ENCODE data around the gene ALOX15B.

DNA sequence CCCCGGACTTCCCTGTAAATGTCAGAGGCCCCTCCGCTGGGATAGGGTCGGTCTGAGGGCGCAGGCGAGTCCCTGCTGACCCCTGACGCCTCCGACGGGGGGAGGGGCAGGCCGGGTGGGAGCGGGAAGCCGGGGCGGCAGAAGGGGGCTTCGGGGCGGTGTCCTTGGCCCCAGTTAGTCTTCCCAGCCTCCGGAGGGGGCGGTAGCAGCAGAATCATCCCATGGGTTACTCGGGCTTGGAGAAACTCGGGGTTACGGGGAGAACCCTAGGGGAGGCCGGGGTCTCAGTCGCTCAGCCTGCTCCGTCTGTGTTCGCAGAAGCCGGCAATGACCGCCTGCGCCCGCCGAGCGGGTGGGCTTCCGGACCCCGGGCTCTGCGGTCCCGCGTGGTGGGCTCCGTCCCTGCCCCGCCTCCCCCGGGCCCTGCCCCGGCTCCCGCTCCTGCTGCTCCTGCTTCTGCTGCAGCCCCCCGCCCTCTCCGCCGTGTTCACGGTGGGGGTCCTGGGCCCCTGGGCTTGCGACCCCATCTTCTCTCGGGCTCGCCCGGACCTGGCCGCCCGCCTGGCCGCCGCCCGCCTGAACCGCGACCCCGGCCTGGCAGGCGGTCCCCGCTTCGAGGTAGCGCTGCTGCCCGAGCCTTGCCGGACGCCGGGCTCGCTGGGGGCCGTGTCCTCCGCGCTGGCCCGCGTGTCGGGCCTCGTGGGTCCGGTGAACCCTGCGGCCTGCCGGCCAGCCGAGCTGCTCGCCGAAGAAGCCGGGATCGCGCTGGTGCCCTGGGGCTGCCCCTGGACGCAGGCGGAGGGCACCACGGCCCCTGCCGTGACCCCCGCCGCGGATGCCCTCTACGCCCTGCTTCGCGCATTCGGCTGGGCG, 35.9 kb upstream of the ALOX15B start:
- no peak for TF ChIP-seq POLR2AphosphoS5 (IDR thresholded peaks at IDR 0.05; ENCODE audit: low read depth, low read length)
- TF ChIP-seq, protein P1, sequence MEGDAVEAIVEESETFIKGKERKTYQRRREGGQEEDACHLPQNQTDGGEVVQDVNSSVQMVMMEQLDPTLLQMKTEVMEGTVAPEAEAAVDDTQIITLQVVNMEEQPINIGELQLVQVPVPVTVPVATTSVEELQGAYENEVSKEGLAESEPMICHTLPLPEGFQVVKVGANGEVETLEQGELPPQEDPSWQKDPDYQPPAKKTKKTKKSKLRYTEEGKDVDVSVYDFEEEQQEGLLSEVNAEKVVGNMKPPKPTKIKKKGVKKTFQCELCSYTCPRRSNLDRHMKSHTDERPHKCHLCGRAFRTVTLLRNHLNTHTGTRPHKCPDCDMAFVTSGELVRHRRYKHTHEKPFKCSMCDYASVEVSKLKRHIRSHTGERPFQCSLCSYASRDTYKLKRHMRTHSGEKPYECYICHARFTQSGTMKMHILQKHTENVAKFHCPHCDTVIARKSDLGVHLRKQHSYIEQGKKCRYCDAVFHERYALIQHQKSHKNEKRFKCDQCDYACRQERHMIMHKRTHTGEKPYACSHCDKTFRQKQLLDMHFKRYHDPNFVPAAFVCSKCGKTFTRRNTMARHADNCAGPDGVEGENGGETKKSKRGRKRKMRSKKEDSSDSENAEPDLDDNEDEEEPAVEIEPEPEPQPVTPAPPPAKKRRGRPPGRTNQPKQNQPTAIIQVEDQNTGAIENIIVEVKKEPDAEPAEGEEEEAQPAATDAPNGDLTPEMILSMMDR (IDR thresholded peaks at IDR 0.05 in 2 of 3, conservative IDR thresholded peaks at IDR 0.05 in 1 of 3; ENCODE audit: borderline replicate concordance in 1 of 3, insufficient read depth in 1 of 3, low read depth in 2 of 3, low read length in 2 of 3) = no peak
- no peak for TF ChIP-seq EZH2 (IDR thresholded peaks at IDR 0.05)
- TF ChIP-seq TCF7L2 (IDR thresholded peaks at IDR 0.05; ENCODE audit: borderline replicate concordance, extremely low read depth, insufficient read depth, insufficient read length) = no peak
- no peak for TF ChIP-seq YY1 (IDR thresholded peaks at IDR 0.05; ENCODE audit: extremely low read depth, insufficient replicate concordance, low read depth, low read length)
- TF ChIP-seq ZNF274 (IDR thresholded peaks at IDR 0.05; ENCODE audit: low read depth, low read length) = no peak
- TF ChIP-seq POLR2A (IDR thresholded peaks at IDR 0.05; ENCODE audit: borderline replicate concordance, extremely low read depth, insufficient read depth, insufficient read length) = no peak
- TF ChIP-seq, protein P2, sequence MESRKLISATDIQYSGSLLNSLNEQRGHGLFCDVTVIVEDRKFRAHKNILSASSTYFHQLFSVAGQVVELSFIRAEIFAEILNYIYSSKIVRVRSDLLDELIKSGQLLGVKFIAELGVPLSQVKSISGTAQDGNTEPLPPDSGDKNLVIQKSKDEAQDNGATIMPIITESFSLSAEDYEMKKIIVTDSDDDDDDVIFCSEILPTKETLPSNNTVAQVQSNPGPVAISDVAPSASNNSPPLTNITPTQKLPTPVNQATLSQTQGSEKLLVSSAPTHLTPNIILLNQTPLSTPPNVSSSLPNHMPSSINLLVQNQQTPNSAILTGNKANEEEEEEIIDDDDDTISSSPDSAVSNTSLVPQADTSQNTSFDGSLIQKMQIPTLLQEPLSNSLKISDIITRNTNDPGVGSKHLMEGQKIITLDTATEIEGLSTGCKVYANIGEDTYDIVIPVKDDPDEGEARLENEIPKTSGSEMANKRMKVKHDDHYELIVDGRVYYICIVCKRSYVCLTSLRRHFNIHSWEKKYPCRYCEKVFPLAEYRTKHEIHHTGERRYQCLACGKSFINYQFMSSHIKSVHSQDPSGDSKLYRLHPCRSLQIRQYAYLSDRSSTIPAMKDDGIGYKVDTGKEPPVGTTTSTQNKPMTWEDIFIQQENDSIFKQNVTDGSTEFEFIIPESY (IDR thresholded peaks at IDR 0.05; ENCODE audit: extremely low read depth, insufficient replicate concordance, low read length) = no peak
- TF ChIP-seq ELF1 (IDR thresholded peaks at IDR 0.05; ENCODE audit: borderline replicate concordance, low read depth) = no peak
- TF ChIP-seq, protein P3, sequence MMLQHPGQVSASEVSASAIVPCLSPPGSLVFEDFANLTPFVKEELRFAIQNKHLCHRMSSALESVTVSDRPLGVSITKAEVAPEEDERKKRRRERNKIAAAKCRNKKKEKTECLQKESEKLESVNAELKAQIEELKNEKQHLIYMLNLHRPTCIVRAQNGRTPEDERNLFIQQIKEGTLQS (IDR thresholded peaks at IDR 0.05) = no peak

Data from HCT116 (cell line).